Forelimb muscle (tissue), 1 donor: ENCODE data around the gene HOXD11. TPM values are rescaled to one million over a fixed set of nuclear protein-coding genes. Genes with fewer than 3 reads are reported as not detected.

ENCODE experiments used
- DNase-seq: peaks from one replicate; pipeline ENCODE4 v3.0.0-alpha.2; 2013; ENCODE audit warnings: low read depth
- polyA plus RNA-seq: library from polyadenylated mRNA; unstranded; fragments of 120-200 nt; gene quantifications from one replicate; pipeline ENCODE4 v1.2.1, GENCODE V29; 2013; ENCODE audit not compliant: insufficient read length

Gene HOXD11
- polyA plus RNA-seq, 1 donor, result not detected

- no peak for DNase-seq
These were observed 13.5 kb downstream of the HOXD11 start for GRCh38 chr2:176120364-176121189.

GRCh38 chr2:176121190-176122051, 14.3 kb downstream of the HOXD11 start:
- DNase-seq, result no peak

GRCh38 chr2:176122052-176122682, 15.1 kb downstream of the HOXD11 start:
- DNase-seq, result no peak

- DNase-seq, result no peak
These were observed 15.8 kb downstream of the HOXD11 start, which contains the start of gene HOXD9 for GRCh38 chr2:176122683-176123410. TSS of gene HOXD9 (plus strand) at chr2:176122719. CDS start at chr2:176122769, 50 bp downstream.

GRCh38 chr2:176123411-176124109, 16.5 kb downstream of the HOXD11 start:
- DNase-seq, result no peak

- DNase-seq, result no peak
These were observed 17.2 kb downstream of the HOXD11 start for GRCh38 chr2:176124110-176124946.

GRCh38 chr2:176124947-176125771, 18.1 kb downstream of the HOXD11 start:
- DNase-seq, result no peak

GRCh38 chr2:176125772-176126054, 18.6 kb downstream of the HOXD11 start:
- DNase-seq, result no peak

- DNase-seq, result no peak
These were observed 20.1 kb downstream of the HOXD11 start for GRCh38 chr2:176126929-176127773.

- DNase-seq, result no peak
These were observed 20.6 kb downstream of the HOXD11 start for GRCh38 chr2:176127774-176128072.

GRCh38 chr2:176128172-176128981, 21.3 kb downstream of the HOXD11 start:
- no peak for DNase-seq

- no peak for DNase-seq
These were observed 22.1 kb downstream of the HOXD11 start, which contains the start of gene HOXD8 for GRCh38 chr2:176128982-176129796. TSS of gene HOXD8 (plus strand) at chr2:176129705. CDS start at chr2:176130367, 662 bp downstream.

- no peak for DNase-seq
These were observed 22.7 kb downstream of the HOXD11 start for GRCh38 chr2:176129813-176130146.

GRCh38 chr2:176130147-176130956, 23.3 kb downstream of the HOXD11 start:
- DNase-seq, result no peak

- no peak for DNase-seq
These were observed 24.1 kb downstream of the HOXD11 start for GRCh38 chr2:176130957-176131847.
